H9 (cell line): ENCODE measurements around the gene C7. TPM values are rescaled to one million over a fixed set of nuclear protein-coding genes. Genes with fewer than 3 reads are reported as not detected.

Experiments used
- DNase-seq: peaks from one replicate; pipeline ENCODE4 v3.0.0-alpha.2; 2017
- H2AFZ ChIP-seq: one replicate; pipeline ENCODE4 v1.6.1; 2013; ENCODE audit warnings: mild to moderate bottlenecking, low read length, control low read depth, moderate library complexity
- H2AK5ac ChIP-seq: 2 replicates; pipeline ENCODE4 v1.6.1; 2013; ENCODE audit warnings: low read length, control low read depth, mixed read lengths; ENCODE audit not compliant: insufficient read length
- H2BK120ac ChIP-seq: one replicate; pipeline ENCODE4 v1.6.1; 2013; ENCODE audit warnings: low read depth, mild to moderate bottlenecking, low read length, control low read depth, inconsistent platforms; ENCODE audit not compliant: poor library complexity, severe bottlenecking
- H2BK12ac ChIP-seq: 2 replicates; pipeline ENCODE4 v1.6.1; 2013; ENCODE audit warnings: low read length, control low read depth, mixed read lengths, low read depth; ENCODE audit not compliant: insufficient read length
- H2BK15ac ChIP-seq: 2 replicates; pipeline ENCODE4 v1.6.1; 2013; ENCODE audit warnings: low read depth, low read length, control low read depth
- H2BK20ac ChIP-seq: one replicate; pipeline ENCODE4 v1.6.1; 2013; ENCODE audit warnings: low read depth, mild to moderate bottlenecking, low read length, control low read depth, inconsistent platforms; ENCODE audit not compliant: poor library complexity, severe bottlenecking
- H2BK5ac ChIP-seq: 2 replicates; pipeline ENCODE4 v1.6.1; 2013; ENCODE audit warnings: low read length, control low read depth, mixed read lengths; ENCODE audit not compliant: insufficient read length
- H3K14ac ChIP-seq: 2 replicates; pipeline ENCODE4 v1.6.1; 2013; ENCODE audit warnings: low read length, control low read depth; ENCODE audit not compliant: insufficient read depth
- H3K18ac ChIP-seq: 2 replicates; pipeline ENCODE4 v1.6.1; 2013; ENCODE audit warnings: low read depth, mild to moderate bottlenecking, mixed read lengths, low read length, control low read depth; ENCODE audit not compliant: insufficient read length
- H3K23ac ChIP-seq: 2 replicates; pipeline ENCODE4 v1.6.1; 2013; ENCODE audit warnings: low read length, control low read depth, mixed read lengths, low read depth; ENCODE audit not compliant: insufficient read length
- H3K23me2 ChIP-seq: 2 replicates; pipeline ENCODE4 v1.6.1; 2013; ENCODE audit warnings: low read depth, mild to moderate bottlenecking, mixed read lengths, low read length, control low read depth; ENCODE audit not compliant: insufficient read length, poor library complexity, severe bottlenecking
- H3K27ac ChIP-seq: 2 replicates; pipeline ENCODE4 v1.5.1; 2013; ENCODE audit warnings: low read length, control low read depth, mixed read lengths, low read depth; ENCODE audit not compliant: insufficient read length
- H3K27me3 ChIP-seq: 2 replicates; pipeline ENCODE4 v1.6.1; 2013; ENCODE audit warnings: low read length, control low read depth, inconsistent platforms; ENCODE audit not compliant: insufficient read depth
- H3K4ac ChIP-seq: 2 replicates; pipeline ENCODE4 v1.6.1; 2013; ENCODE audit warnings: low read depth, mild to moderate bottlenecking, control low read depth, inconsistent platforms, low read length, moderate library complexity
- H3K4me1 ChIP-seq: 2 replicates; pipeline ENCODE4 v1.6.1; 2013; ENCODE audit warnings: low read length, control low read depth, inconsistent platforms; ENCODE audit not compliant: insufficient read depth
- H3K4me2 ChIP-seq: 2 replicates; pipeline ENCODE4 v1.6.1; 2013; ENCODE audit warnings: low read length, control low read depth, mixed read lengths; ENCODE audit not compliant: insufficient read length, insufficient read depth
- H3K56ac ChIP-seq: 2 replicates; pipeline ENCODE4 v1.6.1; 2013; ENCODE audit warnings: low read depth, mild to moderate bottlenecking, mixed read lengths, low read length, control low read depth; ENCODE audit not compliant: insufficient read length
- H3K79me1 ChIP-seq: 2 replicates; pipeline ENCODE4 v1.6.1; 2013; ENCODE audit warnings: low read depth, mild to moderate bottlenecking, moderate library complexity, low read length, control low read depth, inconsistent platforms; ENCODE audit not compliant: insufficient read depth, poor library complexity, severe bottlenecking
- H3K79me2 ChIP-seq: 2 replicates; pipeline ENCODE4 v1.6.1; 2013; ENCODE audit warnings: low read length, control low read depth, inconsistent platforms; ENCODE audit not compliant: insufficient read depth
- H3K9ac ChIP-seq: 2 replicates; pipeline ENCODE4 v1.6.1; 2013; ENCODE audit warnings: low read length, control low read depth, mixed read lengths; ENCODE audit not compliant: insufficient read length; ENCODE audit errors: extremely low read depth
- H3K9me3 ChIP-seq: one replicate; pipeline ENCODE4 v1.6.1; 2013; ENCODE audit warnings: low read depth, low read length, inconsistent platforms; ENCODE audit not compliant: control insufficient read depth
- H3T11ph ChIP-seq: one replicate; pipeline ENCODE4 v1.6.1; 2013; ENCODE audit warnings: mild to moderate bottlenecking, low read length, control low read depth, inconsistent platforms
- H4K20me1 ChIP-seq: one replicate; pipeline ENCODE4 v1.6.1; 2013; ENCODE audit not compliant: control insufficient read depth, insufficient read length, insufficient read depth
- H4K5ac ChIP-seq: 2 replicates; pipeline ENCODE4 v1.6.1; 2013; ENCODE audit warnings: low read depth, mild to moderate bottlenecking, mixed read lengths, low read length, control low read depth; ENCODE audit not compliant: insufficient read length
- H4K8ac ChIP-seq: replicated peaks from 2 replicates; pipeline ENCODE4 v1.6.1; 2013; ENCODE audit warnings: low read length, control low read depth, mixed read lengths, low read depth; ENCODE audit not compliant: insufficient read length
- H4K91ac ChIP-seq: 2 replicates; pipeline ENCODE4 v1.6.1; 2013; ENCODE audit warnings: low read depth, mild to moderate bottlenecking, moderate library complexity, mixed read lengths, low read length, control low read depth; ENCODE audit not compliant: insufficient read length
- H3K27ac Mint-ChIP-seq, 3 experiments: 2 replicates in 2 of 3; 3 replicates in 1 of 3; pipeline ENCODE4 v1.8.0; 2020 to 2021; ENCODE audit warnings: mixed read lengths in 3 of 3, mild to moderate bottlenecking in 1 of 3, moderate library complexity in 1 of 3
- H3K27me3 Mint-ChIP-seq: 2 replicates; pipeline ENCODE4 v1.8.0; 2021; ENCODE audit warnings: low read depth, mild to moderate bottlenecking, moderate library complexity, mixed read lengths
- H3K36me3 Mint-ChIP-seq, 3 experiments: 2 replicates in 2 of 3; 3 replicates in 1 of 3; pipeline ENCODE4 v1.8.0; 2020 to 2021; ENCODE audit warnings: low read depth in 3 of 3, mixed read lengths in 3 of 3; ENCODE audit not compliant: insufficient read depth in 1 of 3
- H3K4me1 Mint-ChIP-seq, 2 experiments: 2 replicates each; pipeline ENCODE4 v1.8.0; 2020; ENCODE audit warnings: mixed read lengths in 2 of 2
- H3K4me3 Mint-ChIP-seq, 2 experiments: 2 replicates in 1 of 2; 3 replicates in 1 of 2; pipeline ENCODE4 v1.8.0; 2020 to 2021; ENCODE audit warnings: mild to moderate bottlenecking in 2 of 2, mixed read lengths in 2 of 2, moderate library complexity in 1 of 2
- H3K9me3 Mint-ChIP-seq, 2 experiments: 2 replicates in 1 of 2; 3 replicates in 1 of 2; pipeline ENCODE4 v1.8.0; 2020; ENCODE audit warnings: mild to moderate bottlenecking in 2 of 2, mixed read lengths in 2 of 2, moderate library complexity in 1 of 2
- CTCF ChIP-seq: fragments of 200-600 bp; sonication (generic); conservative IDR thresholded peaks from 3 replicates; pipeline ENCODE4 v1.8.0; 2021; ENCODE audit warnings: antibody characterized with exemption, mild to moderate bottlenecking
- WGBS: extraction: QIAGEN DNeasy Blood & Tissue Kit; methylation state at CpG from one replicate; pipeline ENCODE4 v1.1.7; 2013; ENCODE audit warnings: missing lambda C conversion rate, low lambda C conversion rate, mixed read lengths; ENCODE audit not compliant: insufficient read length; ENCODE audit errors: extremely low coverage; 5-methylcytosine and 5-hydroxymethylcytosine counted together
- total RNA-seq: library from RNA; stranded (reverse); gene quantifications from 2 replicates; pipeline ENCODE4 v1.2.1, GENCODE V29; 2021

The C7 gene
- total RNA-seq, 1 experiment from 2014 or later, result 0.52 TPM

- no CpG with 5 or more reads among the region's 7 CpGs for WGBS
- Histone ChIP-seq H3K23ac (no peak overlapping the region), H3T11ph (no peak overlapping the region), H3K27me3 (no peaks in the 10 kb centered on the region), H3K14ac (no peak overlapping the region), H3K18ac (no peak overlapping the region), H3K56ac (no peak overlapping the region), H3K9ac (no peak overlapping the region), H3K4me2 (no peak overlapping the region), H4K20me1 (no peaks in the 10 kb centered on the region), H4K5ac (no peak overlapping the region), H2BK5ac (no peak overlapping the region), H4K91ac (no peak overlapping the region), H3K4me1 (no peaks in the 10 kb centered on the region; the same call in 1 of the 2 replicates), H2BK120ac (no peak overlapping the region), H4K8ac (no peak overlapping the region), H3K23me2 (no peaks in the 10 kb centered on the region), H2BK15ac (no peak overlapping the region), H2BK12ac (no peak overlapping the region), H3K79me1 (no peaks in the 10 kb centered on the region), H2AK5ac (no peak overlapping the region), H2BK20ac (no peak overlapping the region), H3K79me2 (no peaks in the 10 kb centered on the region), H3K4ac (no peak overlapping the region), H3K9me3 (no peaks in the 10 kb centered on the region), H3K27ac (no peak overlapping the region), H2AFZ (no peak overlapping the region)
- H3K4me1 Mint-ChIP-seq, result peaks cover 17 to 18% of the 10 kb centered on the region in 2 experiments
- H3K27ac Mint-ChIP-seq, result no peak overlapping the region
- H3K9me3 Mint-ChIP-seq, result peaks cover 3 to 5% of the 10 kb centered on the region in 2 experiments
- peaks cover 30% of the 10 kb centered on the region for H3K27me3 Mint-ChIP-seq
- H3K4me3 Mint-ChIP-seq, result no peak overlapping the region; a peak in 1 of 5 replicates
- no peak for DNase-seq
- peaks cover 2 to 4% (median 2%) of the 10 kb centered on the region in 3 experiments; a peak in 3 of 7 replicates for H3K36me3 Mint-ChIP-seq
- TF ChIP-seq CTCF, result no peak
These were observed 5.5 kb downstream of the C7 start for GRCh38 chr5:40914835-40915234.
